ENCODE results near the gene BOLA1.
"Not testable (repeated sequence)": the region's sequence is repeated elsewhere in the genome, so short reads cannot be mapped to it uniquely, and the experiment has no call there.

Gene BOLA1

DNA sequence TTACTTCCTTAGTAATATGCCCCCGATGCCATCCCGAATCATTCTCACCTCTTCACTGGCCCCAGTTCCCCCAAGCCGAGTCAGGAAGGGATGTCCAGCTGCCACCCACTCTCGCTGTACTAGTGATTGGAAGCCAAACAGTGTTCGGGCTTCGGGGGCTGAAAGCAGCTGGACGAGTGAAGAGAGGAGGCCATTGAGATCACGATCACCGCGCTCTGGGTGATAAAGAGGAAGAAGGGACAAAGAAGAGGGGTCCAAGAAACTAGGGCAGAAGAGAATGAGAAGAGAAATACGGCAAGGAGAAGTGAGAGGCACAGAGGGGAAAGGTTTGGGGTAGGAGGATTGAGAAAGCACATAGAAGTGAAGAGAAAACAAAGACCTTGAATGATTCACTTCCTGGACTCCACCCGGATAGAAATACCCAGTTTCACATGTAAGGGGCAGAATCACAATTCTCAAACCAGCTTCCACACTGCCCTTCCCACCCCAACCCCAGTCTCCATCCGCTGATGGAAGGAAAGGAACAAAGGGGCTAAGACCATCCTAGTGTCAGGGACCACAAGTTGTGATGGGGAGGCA lies 31.9 kb downstream of the BOLA1 start:
- no peak for DNase-seq (ENCODE audit: low spot score)

DNA sequence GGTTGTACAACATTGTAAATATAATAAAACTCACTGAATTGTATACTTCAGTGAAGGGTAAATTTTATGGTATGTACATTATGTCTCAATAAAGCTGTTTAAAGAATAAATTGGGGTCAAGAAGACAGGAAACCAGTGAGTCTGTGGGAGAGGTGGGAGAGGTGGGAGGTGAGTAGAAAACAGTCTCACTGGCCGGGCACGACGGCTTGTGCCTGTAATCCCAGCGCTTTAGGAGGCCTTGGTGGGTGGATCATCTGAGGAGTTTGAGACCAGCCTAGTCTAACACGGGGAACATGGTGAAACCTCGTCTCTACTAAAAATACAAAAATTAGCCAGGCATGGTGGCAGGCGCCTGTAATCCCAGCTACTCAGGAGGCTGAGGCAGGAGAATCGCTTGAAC lies 33.1 kb downstream of the BOLA1 start:
- no peak for DNase-seq (ENCODE audit: low spot score)

DNA sequence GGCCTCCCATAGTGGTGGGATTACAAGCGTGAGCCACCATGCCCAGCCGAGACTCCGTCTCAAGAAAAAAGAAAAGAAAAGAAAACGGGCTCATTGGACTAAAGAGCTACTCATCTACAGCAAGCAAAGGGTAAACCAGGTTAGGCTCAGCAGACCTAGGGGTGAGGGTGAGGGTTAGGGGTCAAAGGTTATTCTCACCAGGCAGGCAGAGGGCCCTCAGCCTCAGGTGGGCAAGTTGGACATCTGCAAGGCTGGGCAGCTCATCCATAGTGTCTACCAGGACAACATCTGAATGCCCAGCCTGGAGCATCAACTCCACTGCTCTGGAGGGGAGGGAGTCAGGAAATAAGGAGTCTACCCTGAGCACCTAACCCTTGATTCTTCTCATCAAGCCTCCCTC lies 33.8 kb downstream of the BOLA1 start:
- DNase-seq (ENCODE audit: low spot score), result no peak

- no peak for DNase-seq (ENCODE audit: low spot score)
Observed at GRCh38 chr1:149934356-149934755, 35.0 kb downstream of the BOLA1 start.

DNA sequence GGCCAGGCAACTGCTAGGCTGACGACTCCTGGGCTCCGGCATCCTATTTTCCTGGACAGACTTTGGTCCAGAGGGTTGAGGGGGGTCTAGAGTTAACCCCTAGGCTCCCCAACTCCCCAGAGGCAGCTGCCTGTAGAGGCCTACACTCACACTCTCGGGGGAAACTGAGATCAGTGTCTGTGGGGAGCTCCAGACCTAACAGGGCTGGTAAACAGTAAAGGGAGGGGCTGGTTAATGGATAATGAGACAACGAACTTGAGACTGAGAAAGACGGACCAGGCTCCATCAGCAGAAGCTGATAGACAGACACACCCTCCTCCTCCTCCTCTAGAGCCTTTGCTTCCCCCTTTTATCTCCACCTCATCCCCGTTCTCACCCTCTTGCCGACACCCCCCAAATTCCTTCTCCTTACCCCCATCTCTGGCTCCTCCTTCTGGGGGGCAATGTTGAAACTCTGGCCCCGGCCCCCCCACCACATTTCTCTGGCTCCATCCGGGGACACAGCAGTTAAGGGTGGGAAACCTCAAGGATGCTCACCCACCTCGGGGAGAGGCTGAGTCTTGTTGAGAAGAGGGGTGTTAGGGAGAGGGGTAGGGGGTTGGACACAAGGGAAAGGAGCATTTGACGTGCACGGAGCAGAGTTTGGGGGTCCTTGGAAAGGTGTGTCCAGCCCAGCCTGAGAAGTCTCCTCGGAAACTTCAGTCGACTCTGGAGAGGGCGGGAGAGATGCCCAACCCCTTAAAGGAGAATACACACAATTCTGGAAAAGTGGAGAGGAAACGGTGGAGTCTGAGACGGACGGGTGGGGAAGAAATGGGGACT lies 37.0 kb downstream of the BOLA1 start, which contains the start of gene MTMR11:
Gene MTMR11, minus strand, starts transcription at position 710 of the 822 bp plus-strand sequence. Its CDS starts 232 bp downstream, at position 478.
- DNase-seq (ENCODE audit: low spot score), result peak; percentile 65

DNA sequence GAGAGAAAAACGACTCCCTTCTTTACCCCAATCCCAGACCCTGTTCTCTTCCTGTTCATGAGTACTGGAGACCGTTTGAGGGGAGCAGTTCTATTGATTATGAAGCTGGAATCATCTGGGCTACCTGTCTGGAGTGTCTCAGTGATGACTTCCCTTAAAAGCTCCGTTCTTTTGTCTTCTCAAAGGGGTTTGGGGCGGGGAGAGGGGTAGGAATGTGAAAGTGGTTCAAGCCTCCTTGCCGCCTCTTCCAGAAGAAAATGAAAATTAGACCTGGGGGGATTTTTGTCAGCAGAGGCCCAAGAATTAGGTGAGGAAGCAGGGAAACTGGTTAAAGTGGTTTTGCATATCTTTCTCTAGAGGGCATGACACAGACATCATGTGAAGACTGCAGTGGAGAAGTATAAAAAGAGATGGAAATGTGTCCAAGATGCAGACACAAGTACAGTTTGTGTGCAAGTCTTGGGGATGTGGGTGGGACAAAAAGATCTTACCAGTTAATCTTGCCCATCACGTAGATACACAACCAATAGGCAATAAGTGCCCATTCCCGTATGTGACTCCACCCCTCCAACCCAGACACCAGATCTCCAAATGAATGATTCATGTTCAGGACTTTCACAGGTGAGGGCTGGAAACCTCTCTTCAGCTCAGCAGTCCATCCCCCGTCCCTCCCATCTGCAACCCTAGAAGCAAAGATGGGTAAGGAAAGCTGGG lies 37.8 kb downstream of the BOLA1 start:
- peak; percentile 43 for DNase-seq (ENCODE audit: low spot score)

- no peak for DNase-seq (ENCODE audit: low spot score)
Observed at GRCh38 chr1:149937759-149938158, 38.4 kb downstream of the BOLA1 start.

GRCh38 chr1:149938668-149939003 lies 39.3 kb downstream of the BOLA1 start:
- not testable (repeated sequence) for DNase-seq (ENCODE audit: low spot score)

GRCh38 chr1:149940427-149940826 lies 41.1 kb downstream of the BOLA1 start:
- DNase-seq (ENCODE audit: low spot score), result no peak

- no peak for DNase-seq (ENCODE audit: low spot score)
Observed at GRCh38 chr1:149942207-149942606, 42.8 kb downstream of the BOLA1 start.

DNA sequence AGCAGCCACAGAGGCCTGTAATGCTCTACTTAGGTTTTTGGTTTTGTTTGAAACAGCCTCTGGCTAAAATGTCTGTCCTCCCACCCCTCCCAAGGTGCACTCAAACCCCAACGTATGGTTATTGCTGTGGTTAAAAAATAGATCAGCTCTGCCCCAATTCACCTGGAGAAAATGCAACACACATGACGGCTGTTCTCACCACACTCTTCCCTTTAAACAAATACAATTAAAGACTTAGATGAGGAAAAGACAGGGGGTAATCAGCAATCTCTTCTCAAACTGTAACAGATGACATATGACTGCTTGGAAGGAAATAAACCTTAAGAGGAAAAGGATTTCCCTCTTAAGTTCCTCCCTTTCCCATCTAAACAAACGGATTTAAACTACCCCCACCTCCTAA lies 43.5 kb downstream of the BOLA1 start:
- no peak for DNase-seq (ENCODE audit: low spot score)

- no peak for DNase-seq (ENCODE audit: low spot score)
Observed at GRCh38 chr1:149945206-149945605, 45.8 kb downstream of the BOLA1 start.

- no peak for DNase-seq (ENCODE audit: low spot score)
Observed at GRCh38 chr1:149949911-149950310, 50.5 kb downstream of the BOLA1 start.
